Stimulated activated CD8-positive, alpha-beta memory T cell treated with anti-CD3 and anti-CD28 coated beads, Interleukin-12 subunit alpha, Interleukin-12 subunit beta, amount 100 ng/mL, for 4 hours (primary cell): ENCODE results near the gene IGF2R.
"Not testable (repeated sequence)": the region's sequence is repeated elsewhere in the genome, so short reads cannot be mapped to it uniquely, and the experiment has no call there.

Experiments used
- DNase-seq: peaks from one replicate; pipeline ENCODE4 v3.0.0-alpha.2; 2020; ENCODE audit warnings: low read depth

The IGF2R gene

DNA sequence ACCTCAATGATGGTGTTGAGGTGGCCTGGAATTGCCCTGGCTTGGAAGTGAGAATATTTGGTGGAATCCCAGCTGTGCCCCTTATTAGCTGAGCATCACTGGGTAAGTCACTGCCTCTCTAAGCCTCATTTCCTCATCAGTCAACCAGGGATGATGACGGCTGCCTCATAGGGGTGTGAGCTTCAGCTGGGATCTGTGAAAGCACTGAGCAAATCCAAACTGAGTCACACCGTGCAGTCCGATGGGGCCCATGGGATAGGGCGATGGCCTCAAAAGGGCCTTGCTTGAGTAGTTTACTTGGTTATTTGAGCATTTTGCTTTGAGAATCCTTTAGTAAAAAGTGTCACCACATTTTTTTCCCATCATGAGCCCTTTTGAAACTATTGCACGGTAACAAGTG lies 153.9 kb downstream of the IGF2R start:
- DNase-seq: no peak

DNA sequence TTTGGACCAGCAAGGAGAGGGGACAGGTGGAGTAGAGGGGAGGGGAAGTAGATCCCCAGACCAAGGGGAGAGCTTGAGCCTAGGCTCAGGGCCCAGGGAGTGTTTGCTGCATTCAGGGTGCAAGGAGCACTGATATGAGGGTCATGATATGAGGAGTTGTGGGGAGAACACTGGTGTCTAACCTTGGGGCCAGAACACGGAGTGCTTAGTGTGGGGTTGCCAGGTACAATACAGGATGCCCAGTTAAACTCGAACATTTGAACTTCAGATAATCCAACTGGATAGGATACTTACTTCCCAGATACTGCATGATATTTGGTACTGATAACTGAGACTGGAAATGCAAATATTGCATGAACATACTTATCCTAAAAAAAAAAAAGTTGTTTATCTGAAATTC lies 155.1 kb downstream of the IGF2R start:
- no peak for DNase-seq

- no peak for DNase-seq
Measured at GRCh38 chr6:160124605-160125004, 155.7 kb downstream of the IGF2R start.

DNA sequence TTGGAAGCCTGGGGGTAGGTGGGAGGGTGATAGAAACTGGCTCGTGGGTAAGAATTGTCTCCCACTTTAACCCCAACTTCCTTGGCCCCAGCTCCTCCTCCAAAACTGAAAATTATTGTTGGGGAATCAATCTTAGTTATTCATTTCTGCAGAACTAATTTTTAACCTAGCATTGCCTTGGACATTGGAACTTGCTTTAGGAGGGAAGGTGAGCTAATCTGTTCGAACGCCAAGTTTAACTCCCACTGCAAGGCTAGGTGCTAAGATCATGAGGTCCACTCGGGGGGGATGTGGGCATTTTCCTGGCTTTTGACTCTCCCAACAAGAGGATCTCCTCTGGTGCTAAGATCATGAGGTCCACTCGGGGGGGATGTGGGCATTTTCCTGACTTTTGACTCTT lies 156.2 kb downstream of the IGF2R start:
- DNase-seq: not testable (repeated sequence)

DNA sequence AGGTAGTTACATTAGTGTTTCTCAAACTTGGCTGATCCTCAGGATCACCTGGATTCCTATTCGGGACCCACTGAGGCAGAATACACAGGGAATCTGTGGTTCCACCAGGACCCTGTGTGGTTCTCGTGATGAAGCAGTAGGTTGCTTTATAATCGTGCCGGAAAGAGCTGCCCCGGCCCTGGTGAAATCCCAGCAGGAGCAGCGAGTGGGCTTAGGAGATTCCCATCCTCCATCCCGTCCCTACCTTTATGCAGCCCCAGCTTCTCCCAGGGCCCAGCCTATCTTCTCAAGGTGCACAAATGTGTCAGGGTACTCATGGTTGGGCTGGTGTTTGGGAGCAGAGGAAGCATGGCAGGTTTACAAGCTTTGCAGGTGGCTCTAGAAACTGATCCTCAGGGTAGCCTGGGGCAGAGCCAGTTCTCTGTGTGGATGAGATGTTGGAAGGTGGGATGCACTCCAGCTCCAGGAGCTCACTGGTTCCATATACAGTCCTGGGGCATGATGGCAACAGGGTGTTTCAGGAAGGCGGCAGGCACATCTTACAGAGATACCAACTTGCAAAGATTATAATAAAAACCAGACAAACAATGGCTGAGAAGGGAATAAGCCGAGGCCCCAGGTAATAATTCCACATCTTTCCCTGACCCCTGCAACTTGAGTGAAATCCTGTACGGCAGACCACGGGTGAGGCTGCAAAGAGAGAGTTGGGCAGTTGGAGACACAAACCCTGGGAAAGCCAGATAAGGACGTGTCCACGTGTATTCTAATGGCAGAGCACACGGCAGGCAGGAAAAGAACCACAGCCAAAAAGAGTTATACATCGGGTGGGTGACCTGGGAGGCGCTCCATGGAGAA lies 158.6 kb downstream of the IGF2R start:
- no peak for DNase-seq

DNA sequence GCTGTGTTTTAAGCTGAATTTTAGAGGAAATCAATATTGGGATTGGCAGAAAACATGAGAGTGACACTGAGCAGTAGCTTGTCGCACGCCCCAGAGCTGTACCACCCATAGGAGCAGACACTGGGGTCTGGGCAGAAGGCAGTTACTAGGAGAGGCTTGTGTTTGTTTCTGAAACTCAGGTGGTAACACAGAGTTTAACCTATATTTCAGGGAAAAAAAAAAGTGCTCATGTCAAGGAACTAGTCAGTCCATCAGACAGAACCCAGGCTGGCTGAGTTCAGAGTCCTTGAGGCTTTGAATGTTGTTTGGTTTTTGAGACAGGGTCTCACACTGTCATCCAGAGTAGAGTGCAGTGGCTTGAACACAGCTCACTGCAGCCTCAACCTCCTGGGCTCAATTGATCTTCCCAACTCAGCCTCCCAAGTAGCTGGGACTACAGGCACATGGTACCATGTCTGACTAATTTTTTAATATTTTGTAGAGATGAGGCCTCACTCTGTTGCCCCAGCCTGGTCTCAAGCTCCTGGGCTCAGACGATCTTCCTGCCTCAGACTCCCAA lies 159.3 kb downstream of the IGF2R start:
- DNase-seq: no peak

DNA sequence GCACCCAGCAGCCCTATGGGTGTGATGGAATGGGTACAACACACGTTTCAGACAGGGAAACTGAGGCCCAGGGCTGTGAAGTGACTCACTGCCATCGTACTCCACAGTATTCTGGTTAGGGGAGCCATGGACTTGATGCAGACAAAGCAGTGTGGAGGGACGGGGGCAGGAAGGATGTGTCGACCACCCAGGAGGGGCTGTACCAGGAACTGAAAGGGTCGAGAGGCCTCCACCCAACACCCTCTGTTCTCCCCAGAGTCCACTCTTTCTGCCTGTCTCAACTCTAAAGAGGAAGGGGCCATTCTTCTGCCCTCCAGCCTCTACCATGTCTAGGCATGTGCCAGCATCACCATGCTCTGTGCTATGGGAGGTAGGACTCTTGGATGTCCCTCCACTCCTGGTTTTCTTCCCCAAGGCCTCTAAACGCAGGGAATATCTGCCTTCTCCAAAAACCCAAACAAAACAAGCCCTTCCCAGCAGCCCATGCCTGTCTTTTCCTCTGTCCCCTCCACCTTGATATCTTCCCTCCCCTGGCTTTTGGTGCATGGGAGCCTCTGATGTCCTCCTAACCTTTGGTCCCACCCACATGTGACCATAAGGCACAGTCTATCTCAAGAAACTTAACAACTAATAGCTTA lies 160.1 kb downstream of the IGF2R start:
- no peak for DNase-seq

GRCh38 chr6:160129881-160130615 lies 161.2 kb downstream of the IGF2R start:
- DNase-seq: no peak

DNA sequence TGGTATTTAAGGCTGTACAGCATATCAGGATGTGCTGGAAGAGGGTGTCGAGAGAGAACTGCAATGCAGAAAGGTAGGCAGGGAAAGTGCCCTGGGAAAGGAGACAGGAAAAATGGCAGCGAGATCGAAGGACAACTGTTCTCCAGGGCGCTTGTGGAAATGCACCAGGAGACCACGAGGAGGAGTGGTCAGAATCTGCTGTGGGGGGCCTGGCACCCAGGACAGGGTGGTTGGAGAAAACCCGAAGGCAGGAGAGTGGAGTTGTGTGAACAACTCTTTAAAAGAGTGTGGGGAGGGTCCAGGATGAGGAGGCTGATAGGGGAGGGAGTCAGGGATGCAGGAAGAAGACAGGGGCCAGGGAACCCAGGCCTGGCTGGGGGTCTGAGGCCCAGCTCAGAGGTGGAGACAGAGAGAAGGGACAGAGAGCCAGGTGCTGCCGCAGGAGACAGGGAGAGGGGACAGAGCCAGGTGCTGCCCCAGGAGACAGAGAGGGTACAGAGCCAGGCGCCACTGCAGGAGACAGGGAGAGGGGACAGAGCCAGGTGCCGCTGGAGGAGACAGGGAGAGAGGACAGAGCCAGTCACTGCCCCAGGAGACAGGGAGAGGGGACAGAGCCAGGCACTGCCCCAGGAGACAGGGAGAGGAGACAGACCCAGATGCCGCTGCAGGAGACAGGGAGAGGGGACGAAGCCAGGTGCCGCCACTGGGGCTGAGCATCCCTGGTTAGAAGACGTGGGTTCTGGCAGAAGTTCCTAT lies 162.0 kb downstream of the IGF2R start:
- no peak for DNase-seq

DNA sequence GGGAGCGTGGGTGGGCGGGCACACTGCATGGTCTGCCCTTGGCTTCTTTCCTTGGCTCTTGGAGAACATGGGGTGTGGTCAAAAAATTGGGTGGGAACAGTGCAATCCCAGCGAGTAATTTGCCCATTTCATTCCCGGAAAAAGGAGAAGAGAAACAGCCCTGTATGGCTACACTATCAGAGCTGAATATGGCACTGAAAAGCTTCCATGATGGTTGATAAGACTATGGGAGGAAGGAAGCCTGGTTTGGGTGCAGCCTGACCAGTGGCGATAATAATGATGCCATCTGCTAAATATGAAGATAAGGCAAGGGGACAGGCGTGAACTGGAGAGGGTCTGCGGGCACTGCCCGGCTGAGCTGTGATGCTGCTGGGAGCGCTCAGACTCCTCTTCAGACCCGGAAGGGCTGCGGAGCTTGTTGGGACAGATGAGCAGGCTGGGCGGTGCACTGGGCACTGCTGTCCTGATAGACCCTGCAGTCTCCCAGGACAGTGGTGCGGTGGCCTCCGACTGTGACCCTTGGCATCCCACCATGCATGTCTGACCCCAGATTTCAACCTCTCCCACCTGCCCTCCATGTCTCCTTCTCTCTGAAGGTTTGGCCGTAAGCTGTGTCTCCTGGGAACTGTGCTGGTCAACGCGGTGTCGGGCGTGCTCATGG lies 162.9 kb downstream of the IGF2R start:
- DNase-seq: no peak

DNA sequence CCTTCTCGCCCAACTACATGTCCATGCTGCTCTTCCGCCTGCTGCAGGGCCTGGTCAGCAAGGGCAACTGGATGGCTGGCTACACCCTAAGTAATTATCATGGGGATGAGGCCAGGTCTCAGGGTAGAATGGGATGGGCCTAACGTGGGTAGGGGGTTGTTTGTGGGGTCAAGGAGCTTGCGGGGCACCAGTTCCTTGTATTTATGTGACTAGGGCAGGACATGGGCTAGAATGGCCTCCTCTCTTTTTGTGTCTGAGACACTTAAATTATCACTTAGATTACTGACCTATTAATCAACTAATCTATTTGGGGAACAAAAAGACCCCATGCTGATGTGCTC lies 163.4 kb downstream of the IGF2R start:
- no peak for DNase-seq

- DNase-seq: no peak
Measured at GRCh38 chr6:160132776-160133338, 164.0 kb downstream of the IGF2R start.

DNA sequence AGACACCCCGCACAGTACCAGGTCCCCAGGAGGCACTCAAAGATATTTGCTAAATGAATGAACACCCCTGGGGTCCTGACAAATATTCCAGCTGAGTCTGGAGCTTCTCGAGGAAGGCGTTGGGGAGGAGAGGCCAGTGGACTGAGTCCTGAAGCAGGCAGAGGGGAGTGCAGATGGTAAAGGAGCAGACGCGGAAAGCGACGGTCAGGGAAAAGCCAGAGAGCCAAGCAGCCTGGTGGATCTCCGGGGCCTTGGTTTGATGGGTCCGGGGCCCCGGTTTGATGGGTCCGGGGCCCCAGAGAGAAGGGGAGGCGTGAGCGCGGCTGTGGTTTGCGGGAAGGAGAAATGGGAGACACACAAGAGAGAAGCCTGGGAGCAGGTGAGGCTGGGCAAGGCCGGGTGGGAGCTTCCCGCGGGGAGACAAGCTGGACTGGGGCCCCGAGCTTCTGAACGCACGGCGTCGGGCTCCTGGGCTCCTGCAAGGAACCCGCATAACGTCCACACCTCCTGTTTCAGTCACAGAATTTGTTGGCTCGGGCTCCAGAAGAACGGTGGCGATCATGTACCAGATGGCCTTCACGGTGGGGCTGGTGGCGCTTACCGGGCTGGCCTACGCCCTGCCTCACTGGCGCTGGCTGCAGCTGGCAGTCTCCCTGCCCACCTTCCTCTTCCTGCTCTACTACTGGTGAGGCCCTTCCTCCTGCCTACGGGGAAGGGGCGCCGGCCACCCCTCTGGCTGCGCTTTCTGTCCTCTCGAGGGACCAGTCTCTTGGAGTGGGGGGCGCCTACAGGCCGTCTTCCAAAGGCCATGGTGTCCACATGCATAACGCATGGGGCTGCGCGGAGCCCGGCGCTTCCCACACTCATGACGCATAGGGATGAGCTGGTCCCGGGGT lies 164.8 kb downstream of the IGF2R start:
- no peak for DNase-seq

- DNase-seq: not testable (repeated sequence)
Measured at GRCh38 chr6:160134337-160134751, 165.5 kb downstream of the IGF2R start.

- no peak for DNase-seq
Measured at GRCh38 chr6:160134779-160135547, 166.1 kb downstream of the IGF2R start.

DNA sequence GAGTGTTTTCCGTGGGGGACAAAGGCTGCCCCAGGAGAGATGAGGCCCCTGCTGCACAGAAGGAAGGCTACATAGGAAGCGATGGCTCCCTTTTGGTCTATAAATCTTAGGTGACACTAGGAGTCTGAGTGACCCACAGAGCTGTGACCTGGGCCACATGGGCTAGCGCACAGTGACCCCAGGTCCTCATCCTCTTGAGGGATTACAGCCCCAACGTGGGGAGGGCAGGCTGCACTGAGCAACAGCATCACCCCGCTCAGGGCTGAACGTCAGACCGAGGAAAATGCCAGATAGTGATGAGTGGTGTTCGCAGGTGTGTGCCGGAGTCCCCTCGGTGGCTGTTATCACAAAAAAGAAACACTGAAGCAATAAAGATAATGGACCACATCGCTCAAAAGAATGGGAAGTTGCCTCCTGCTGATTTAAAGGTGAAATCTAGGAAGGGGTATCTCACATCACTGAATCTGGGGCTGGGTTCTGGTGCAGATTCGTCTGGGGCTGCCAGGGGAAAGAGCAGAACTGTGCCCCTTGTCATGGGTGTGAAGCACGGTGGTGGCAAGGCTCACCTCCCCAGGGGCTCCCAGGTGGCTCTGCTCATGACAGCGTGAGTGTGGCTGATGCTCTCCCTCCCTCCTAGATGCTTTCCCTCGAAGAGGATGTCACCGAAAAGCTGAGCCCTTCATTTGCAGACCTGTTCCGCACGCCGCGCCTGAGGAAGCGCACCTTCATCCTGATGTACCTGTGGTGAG lies 167.2 kb downstream of the IGF2R start:
- DNase-seq: no peak

GRCh38 chr6:160137130-160137988 lies 168.5 kb downstream of the IGF2R start:
- no peak for DNase-seq
